GM21367 (cell line): ENCODE data around the gene LACTB.
A peak's percentile ranks its signal among the peaks of the same experiment; 100 is the strongest.

Source experiments
- ATAC-seq: cut with Tn5 transposase; IDR thresholded peaks from one replicate; pipeline ENCODE4 v1.9.1; 2021; ENCODE audit not compliant: unreplicated experiment

The LACTB gene, protein sequence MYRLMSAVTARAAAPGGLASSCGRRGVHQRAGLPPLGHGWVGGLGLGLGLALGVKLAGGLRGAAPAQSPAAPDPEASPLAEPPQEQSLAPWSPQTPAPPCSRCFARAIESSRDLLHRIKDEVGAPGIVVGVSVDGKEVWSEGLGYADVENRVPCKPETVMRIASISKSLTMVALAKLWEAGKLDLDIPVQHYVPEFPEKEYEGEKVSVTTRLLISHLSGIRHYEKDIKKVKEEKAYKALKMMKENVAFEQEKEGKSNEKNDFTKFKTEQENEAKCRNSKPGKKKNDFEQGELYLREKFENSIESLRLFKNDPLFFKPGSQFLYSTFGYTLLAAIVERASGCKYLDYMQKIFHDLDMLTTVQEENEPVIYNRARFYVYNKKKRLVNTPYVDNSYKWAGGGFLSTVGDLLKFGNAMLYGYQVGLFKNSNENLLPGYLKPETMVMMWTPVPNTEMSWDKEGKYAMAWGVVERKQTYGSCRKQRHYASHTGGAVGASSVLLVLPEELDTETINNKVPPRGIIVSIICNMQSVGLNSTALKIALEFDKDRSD

DNA sequence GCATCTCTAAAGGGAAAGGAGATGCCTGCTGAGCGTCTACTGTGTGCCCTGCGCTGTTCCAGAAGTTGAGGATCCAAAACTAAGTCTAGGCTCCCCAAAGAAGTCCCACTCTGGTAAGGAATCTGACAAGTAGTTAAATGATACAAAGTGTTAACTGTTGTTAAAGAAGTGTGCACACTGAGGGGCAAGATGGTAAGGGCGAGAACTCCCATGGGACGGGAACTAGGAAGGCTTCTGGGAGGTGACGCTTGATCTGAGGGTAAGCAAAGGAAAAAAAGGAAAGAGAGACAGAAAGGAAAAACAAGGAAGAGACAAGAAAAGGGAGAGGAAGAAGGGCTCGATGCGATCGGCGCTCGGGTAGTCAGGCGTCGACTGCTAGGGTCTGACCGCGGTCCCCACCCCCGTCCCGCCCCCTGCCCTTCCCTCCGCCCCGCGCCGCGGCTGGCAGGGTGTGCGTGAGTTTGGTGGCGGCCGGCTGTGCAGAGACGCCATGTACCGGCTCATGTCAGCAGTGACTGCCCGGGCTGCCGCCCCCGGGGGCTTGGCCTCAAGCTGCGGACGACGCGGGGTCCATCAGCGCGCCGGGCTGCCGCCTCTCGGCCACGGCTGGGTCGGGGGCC lies at the start of gene LACTB:
Gene LACTB, plus strand, starts transcription at position 480 of the 620 bp plus-strand sequence. Its CDS starts 11 bp downstream, at position 491.
- peak; percentile 56 for ATAC-seq

DNA sequence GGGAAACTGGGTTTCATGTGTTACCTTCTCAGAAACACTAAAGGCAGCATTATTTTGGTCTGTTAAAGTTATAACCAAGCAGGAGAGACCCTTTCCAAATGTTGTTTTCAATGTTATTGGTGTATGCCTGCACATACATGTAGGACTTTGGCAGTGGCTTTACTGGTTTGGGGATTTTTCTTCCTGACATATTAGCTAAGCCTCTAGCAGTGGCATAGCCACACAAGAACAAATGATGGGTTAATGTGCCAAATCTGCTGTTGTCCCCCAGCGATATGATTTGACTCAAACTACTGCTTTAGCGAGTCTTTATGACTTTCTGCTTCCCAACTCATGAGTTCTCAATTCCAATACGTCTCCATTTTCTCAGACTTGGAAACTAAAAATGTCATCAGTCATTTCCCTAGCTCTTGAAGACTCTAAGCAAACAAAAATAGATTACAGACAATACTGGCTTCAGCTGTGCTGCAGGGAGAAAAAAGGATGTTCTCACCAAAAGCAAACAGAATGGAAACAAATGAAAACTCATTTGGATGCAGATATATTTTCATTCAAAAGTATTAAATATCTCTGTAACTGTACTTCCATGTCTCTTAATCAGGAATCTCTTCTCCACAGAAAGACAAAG lies 49.5 kb upstream of the LACTB start:
- ATAC-seq = no peak

DNA sequence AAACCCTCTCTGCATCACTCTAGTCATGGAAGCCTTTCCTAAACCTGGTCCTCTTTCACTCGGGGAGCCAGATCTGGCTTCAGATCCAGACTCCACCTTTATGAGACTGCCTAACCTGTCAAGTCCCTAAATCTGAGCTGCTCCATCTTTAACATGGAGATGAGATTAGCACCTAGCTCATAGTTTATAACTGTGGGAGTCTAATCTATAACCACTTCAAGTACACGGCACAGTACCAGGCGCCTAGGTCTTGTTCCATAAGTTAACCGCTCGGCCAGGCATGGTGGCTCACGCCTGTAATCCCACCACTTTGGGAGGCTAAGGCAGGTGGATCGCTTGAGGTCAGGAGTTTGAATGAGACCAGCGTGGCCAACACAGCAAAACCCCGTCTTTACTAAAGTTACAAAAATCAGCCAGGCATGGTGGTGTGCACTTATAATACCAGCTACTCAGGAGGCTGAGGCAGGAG lies 48.8 kb upstream of the LACTB start:
- no peak for ATAC-seq

DNA sequence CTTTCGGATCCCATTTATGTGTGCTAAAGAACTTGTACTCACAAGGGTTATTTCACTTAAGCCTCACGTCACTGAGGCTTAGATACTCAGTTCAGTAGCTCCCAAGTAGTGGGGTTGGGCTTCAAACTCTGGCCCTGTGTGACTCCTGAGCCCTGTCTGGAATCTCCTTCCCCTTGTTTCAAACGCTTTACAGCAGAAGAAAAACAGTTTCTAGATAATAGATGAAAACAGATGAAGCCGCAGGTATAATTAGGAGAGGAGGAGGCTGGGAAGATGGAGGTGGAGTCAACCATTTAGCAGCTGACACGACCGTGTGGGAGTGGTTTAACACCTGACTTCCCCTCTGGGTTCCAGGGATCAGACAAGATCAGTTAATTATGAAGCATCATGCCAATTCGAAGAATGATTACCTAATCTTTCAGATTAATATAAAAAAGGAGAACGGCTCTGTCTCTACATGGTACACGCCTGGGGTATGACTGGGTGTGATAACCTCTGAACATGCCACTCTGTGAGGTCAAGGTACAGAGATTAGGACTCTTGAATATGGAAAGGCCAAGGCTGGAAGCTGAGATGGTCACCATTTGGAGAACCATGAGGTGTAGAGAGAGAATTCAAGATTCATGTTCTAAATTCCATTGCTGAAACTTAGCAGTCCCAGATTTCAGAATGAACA lies 48.0 kb upstream of the LACTB start:
- no peak for ATAC-seq

DNA sequence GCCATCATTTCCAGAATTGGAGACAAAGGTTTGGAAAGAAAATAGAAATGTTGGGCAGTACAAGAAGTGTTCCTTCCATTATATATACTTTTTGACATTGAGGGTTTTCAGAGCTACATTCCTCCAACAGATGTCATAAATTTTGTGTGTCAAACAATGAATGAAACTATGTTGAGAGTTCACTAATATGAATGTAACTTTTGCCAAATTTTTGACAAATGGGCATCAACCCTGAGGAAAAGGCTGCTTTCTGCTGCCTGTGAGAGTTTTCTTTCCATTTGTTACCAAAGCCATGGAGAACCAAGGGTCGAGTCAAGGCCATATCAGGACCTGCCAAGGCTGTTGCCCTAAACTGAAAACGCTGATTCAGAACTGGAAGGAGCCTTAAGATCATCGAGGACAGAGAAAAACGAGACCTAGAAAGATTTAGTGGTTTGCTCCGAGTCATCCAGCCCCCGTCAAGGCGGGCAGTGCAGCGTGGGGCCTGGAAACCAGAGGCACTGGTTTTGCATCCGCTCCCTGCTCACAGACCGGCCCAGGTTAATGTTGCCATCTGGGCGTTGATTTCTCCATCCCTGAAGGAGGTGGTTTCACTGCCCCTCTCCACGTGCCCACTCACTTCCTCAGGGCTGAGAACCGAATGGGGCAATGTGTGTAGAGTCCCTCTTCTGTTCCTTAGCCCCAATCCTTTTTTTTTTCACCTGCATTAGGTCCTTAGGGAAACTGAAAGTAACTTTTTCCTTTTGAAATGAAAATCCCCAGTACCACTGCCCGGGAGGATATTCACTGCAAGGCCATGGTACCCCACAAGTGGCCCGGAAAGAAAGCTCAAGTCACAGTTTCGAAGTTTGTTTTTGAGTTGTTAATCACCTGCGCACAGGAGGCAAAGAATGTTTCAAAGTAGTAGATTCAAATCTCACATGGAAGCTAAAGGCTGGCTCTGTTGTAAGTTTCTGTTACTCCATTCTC lies 46.4 kb upstream of the LACTB start:
- ATAC-seq = no peak

DNA sequence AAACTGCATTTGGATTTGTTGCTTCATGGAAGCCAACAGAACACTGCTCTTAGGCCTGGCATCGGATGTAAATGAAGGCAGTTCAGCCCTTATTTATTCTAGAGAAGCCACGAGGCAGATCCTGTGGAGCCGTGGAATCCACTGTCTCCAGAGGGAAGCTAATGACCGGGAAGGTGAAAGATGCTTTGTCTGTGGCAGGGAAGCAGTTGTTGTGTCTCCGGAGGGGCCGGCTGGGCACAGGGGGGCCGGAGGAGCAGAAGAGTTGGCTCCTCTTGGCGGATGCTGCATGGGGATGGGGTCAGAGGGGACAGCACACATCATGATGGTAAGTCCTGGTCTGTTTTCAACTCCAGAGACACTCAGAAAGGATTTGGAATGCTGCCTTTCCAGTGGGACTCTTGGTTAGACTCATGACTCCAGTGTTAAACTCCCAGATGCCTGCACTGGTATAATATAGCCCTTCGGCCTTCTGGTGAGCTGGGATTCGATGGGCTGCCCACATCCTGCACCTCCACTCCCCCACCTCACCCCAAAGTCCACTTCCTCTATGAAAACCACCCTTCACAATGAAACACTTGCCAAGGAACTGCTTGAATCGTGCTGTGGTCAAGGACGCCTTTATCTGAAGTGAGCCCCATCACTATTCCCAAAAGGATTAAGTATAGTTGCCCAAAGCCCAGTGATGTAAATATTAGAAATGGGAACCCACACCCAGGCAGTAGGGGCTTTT lies 45.5 kb upstream of the LACTB start:
- ATAC-seq = no peak

DNA sequence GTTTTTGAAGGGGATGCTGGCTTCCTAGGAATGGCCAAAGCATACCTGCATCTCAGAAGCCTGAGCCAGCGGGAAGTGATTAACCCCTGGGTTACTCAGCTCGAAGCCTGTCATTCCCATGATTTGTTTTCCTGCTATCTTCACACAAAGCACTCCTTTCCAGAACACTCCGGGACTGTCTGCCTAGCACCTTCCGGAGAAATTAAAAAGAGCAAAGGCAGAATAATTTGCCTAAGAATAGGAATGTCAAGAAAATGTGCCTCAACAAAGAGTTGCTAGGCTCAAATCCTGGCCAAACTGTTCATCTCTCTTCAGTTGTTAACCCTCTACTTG lies 45.0 kb upstream of the LACTB start:
- no peak for ATAC-seq

DNA sequence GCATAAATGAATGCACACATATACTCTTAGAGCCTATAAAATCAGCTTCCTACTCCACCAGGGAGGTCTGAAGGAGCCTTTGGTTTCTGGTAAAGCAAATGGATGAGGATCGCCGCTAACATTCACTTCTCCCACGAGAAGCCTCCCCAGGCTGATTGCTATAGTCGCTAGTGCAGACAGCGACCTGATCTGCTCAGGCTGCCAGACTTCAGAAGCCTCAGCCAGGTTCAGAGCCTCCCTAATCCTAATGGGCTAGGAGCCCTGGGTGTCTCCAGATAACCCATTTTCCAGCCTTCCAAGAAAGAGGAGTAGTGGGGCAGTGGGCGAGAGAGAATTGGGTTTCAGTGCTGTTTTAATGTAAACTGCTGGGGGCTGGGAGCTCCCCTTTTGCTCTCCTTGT lies 43.7 kb upstream of the LACTB start:
- no peak for ATAC-seq

DNA sequence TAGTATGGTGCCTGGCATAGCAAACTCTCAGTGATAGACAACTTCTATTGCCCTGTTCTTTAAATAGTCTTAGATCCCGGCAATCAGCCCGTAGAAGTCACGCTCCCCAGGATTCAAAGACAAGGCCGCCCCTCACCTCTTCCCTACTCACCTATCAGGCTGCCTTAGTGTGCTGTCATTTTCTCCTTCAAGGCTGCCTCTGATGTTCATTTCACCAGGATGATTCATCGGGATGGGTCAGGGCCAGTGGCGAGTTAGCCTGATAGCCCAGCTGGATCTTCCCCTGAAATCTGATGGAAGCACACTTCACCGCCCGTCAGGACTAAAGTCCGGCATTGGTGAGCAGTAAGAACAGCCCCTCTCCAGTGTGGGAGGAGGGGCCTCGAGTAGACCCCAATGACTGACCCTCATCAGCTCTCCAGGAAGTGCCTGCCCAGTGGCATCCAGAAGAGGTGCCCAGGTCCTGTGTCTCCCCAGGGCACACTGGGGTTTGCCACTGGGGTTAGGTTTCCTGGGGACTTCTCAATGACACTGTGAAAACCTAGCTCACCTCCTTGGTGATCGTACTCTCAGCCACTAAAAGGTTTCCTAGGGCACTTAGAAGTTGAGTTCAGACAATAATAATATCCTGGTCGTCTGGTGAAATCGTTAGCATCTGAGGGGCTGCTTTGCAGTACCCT lies 41.6 kb upstream of the LACTB start:
- ATAC-seq = no peak

DNA sequence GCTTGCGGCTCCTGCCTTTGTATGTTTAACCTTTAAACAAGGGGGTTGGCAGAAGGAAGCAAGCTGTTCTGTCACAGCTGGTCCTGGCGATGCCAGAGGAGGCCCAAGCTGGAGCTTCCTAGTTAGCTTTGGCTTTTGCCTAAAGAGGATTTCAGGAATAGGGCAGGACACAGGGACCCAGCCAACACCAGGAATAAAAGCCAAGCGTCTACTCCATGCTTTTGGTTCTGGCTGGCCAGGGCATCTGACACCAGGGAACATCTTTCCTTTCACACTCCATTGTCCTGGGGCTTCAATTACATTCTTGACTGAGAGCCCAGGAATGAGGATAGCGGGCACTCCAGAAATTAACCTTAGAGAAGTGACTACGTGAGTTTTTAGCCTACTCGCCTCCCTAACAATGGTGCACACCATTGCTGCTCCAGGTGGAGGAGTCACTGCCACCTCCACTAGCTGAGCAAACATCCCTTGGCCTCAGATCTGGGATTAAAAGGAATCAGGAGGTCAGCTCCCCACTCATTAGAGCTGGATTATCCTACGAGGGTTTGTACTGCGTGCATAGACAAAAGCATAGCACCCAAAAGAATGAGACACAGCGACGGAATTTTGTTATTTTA lies 40.9 kb upstream of the LACTB start:
- no peak for ATAC-seq

DNA sequence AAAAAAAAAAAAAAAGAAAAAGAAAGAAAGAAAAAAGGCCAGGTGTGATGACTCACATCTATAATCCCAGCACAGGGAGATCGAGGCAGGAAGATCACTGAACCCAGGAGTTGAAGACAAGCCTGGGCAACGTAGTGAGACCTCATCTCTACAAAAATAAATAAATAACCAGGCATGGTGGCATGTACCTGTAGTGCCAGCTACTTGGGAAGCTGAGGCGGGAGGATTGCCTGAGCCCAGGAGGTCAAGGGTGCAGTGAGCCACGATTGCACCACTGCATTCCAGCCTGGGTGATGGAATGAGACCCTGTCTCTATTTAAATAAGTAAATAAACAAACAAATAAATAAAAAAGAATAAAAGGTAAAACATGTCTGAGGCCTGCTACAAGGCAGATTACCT lies 39.3 kb upstream of the LACTB start:
- no peak for ATAC-seq

DNA sequence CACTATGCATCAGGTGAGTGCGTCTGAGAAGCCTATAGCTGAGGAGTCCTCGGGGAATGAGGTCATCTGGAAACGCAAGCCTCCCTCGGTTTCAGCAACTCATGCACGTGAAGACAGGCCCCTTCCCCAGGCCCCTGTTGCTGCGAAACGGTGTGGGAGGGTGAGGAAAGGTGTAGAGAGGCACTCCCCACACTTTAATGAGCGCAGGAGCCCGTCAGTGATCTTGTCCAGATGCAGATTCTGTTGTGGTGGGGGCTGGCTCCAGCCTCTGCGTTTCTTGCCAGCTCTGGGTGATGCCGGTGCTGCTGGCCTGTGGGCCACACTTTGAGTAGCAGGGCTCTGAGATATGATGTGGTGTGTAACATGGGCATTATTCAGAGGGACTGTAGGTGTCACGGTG lies 38.6 kb upstream of the LACTB start:
- no peak for ATAC-seq

DNA sequence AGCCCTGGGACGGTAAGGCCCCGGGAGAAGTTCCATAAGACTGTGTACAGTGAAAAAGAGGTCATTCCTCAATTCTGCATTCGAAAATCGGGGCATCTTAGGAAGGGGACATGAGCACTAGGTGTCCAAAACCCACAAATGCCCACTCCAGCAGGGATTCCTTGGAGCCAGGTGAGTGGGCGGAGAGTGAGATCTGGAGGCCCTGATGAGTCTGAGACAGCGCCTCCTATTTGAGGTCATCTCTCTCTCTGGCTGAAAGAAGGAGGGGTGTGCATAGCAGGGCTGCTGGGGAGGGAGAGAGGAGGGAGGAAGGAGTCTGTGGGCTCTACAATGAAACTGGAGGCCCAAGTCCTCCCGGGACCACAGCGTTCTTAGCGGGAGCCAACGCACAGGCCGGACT lies 38.1 kb upstream of the LACTB start:
- ATAC-seq = no peak

DNA sequence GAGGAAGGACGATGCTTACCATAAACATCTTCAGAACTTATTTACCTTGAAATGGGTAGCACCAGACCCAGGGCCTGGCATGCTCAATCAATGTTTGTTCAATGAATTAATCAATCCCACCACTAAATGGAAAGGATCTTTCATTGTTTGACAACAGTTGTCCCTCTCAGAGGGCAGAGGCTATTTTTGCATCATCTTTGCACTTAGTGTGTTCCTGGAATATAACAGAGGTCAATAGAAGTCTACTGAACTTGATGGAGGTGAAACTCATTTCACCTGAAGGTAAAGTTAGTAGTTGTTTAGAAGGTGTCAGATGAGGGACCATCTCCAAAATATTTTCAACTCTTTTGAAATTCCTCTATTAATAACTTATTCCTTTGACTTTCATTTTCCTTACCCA lies 36.9 kb upstream of the LACTB start:
- no peak for ATAC-seq

DNA sequence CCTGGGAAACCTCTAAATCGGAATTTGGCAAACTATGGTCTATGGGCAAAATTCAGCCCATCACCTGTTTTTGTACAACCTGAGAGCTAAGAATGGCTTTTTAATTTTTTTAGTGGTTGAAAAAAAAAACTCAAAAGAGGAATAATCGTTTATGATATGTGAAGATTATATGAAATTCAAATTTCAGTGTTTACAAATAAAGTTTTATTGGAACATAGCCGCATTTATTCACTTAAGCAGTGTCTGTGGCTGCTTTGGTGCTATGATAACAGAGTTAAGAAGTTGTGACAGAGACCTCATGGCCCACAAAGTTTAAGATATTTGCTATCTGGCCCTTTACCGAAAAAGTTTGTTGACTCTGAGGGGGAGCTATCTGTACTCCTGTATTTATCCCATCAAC lies 36.4 kb upstream of the LACTB start:
- ATAC-seq = no peak

DNA sequence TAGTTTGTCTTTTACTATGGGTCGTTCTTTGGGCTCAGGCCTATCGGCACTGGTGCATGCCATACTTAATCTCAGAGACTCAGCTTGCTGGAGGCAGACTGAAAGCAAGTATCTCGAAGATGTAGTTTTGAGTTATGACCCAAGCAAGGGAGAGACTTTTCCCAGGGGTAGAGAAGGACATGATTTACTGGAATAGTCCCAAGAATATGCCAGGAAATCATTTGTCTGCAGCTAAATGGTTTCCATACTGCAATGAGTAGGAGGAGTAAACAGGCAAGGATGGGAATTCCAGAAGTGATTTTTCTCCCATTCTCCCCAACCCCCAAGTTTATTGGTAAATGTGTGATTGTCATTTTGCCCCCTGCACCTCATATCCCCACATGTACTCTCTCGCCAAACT lies 35.4 kb upstream of the LACTB start:
- no peak for ATAC-seq

DNA sequence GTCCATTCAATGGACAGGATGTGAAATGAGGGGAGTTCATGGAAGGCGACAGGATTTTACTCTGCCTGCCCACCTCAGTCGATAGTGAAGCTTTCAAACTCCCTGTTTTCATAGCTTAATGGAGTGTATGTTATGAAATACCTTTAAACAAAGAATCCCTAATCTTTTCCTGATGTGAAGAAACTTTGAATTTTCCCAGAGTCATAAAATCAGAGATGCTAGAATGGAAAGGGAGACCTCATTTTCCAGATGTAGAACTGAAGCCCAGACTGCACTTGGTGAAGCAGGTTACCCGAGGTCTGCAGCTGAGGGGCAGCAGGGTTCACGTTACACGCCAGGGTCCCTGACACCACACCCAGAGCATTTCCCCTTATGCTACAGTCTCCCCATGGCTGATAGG lies 34.7 kb upstream of the LACTB start:
- ATAC-seq = no peak

DNA sequence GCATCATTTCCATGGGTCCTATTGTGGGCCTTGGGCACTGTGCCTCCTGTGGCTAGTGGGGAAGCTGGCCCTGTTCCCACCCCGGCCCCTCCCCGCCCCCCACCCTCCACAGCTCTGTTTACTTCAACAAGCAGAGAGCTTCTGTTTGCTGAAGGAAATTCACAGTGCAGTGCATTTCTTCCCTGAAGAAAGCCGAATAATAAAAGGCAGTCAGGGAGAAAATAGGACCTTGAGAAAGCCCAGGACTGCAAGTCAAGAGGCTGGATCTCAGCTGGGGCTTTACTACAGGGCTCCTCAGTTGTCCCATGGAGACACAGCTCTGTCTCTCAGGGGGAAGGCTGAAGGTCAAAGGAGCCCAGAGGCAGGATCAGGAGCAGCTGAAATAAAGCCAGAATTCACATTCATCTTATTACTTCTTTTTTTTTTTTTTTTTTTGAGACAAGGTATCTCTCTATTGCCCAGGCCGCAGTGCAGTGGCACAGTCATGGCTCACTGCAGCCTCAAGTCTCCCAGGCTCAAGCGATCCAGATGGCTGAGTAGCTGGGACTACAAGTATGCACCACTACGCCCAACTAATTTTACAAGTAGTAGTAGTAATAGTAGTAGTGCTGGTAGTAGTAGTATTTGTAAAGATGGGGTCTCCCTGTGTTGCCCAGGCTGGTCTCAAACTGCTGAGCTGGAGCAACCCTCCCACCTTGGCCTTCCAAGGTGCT lies 33.0 kb upstream of the LACTB start:
- ATAC-seq = no peak
